Stimulated activated CD8-positive, alpha-beta memory T cell treated with anti-CD3 and anti-CD28 coated beads, Interleukin-15, amount 100 ng/mL, for 48 hours (primary cell): ENCODE measurements around the gene SLC2A8.
A peak's percentile ranks its signal among the peaks of the same experiment; 100 is the strongest.

Experiments
- DNase-seq, 2 donors: peaks; one replicate each; pipeline ENCODE4 v3.0.0-alpha.2; 2020; ENCODE audit warnings: low read depth in 2 of 2

The SLC2A8 gene

GRCh38 chr9:127437497-127438264, 40.7 kb downstream of the SLC2A8 start:
- no peak for DNase-seq

- DNase-seq = no peak
Observed at GRCh38 chr9:127438394-127438793, 41.4 kb downstream of the SLC2A8 start.

GRCh38 chr9:127444283-127444920, 47.4 kb downstream of the SLC2A8 start:
- no peak for DNase-seq

- DNase-seq = no peak
Observed at GRCh38 chr9:127444921-127445850, 48.2 kb downstream of the SLC2A8 start.

- no peak for DNase-seq
Observed at GRCh38 chr9:127445851-127446712, 49.1 kb downstream of the SLC2A8 start.

GRCh38 chr9:127446713-127447415, 49.9 kb downstream of the SLC2A8 start:
- no peak for DNase-seq

- DNase-seq = no peak
Observed at GRCh38 chr9:127447416-127448111, 50.6 kb downstream of the SLC2A8 start.

GRCh38 chr9:127448112-127448805, 51.3 kb downstream of the SLC2A8 start:
- no peak for DNase-seq

GRCh38 chr9:127449332-127449966, 52.5 kb downstream of the SLC2A8 start:
- no peak for DNase-seq

GRCh38 chr9:127450243-127450760, 53.3 kb downstream of the SLC2A8 start:
- no peak for DNase-seq

- DNase-seq = peak; percentile 89
Observed at GRCh38 chr9:127450830-127451607, 54.0 kb downstream of the SLC2A8 start, which contains the start of the genes LRSAM1 and RPL12. TSS of gene LRSAM1 (plus strand) at chr9:127451510. CDS start at chr9:127454528, 3,018 bp downstream. TSS of gene RPL12 (minus strand) at chr9:127451406. CDS start at chr9:127451317, 89 bp downstream.

- DNase-seq = no peak
Observed at GRCh38 chr9:127451608-127451857, 54.6 kb downstream of the SLC2A8 start.

GRCh38 chr9:127451858-127452656, 55.1 kb downstream of the SLC2A8 start:
- peak; percentile 47 to 53 for DNase-seq

- no peak for DNase-seq
Observed at GRCh38 chr9:127452691-127453090, 55.7 kb downstream of the SLC2A8 start.

- no peak for DNase-seq
Observed at GRCh38 chr9:127455324-127455992, 58.5 kb downstream of the SLC2A8 start.

GRCh38 chr9:127457191-127457878, 60.4 kb downstream of the SLC2A8 start:
- no peak for DNase-seq
